ENCODE results near the gene DSN1. TPM values are rescaled to one million over a fixed set of nuclear protein-coding genes. Genes with fewer than 3 reads are reported as not detected.

The DSN1 gene
- total and polyA plus RNA-seq, 9 of the 15 experiments (the other 6 are each of a cell fraction or from before 2014, with no cell fraction given), result 23.3 to 45.3 (median 31.1) TPM

DNA sequence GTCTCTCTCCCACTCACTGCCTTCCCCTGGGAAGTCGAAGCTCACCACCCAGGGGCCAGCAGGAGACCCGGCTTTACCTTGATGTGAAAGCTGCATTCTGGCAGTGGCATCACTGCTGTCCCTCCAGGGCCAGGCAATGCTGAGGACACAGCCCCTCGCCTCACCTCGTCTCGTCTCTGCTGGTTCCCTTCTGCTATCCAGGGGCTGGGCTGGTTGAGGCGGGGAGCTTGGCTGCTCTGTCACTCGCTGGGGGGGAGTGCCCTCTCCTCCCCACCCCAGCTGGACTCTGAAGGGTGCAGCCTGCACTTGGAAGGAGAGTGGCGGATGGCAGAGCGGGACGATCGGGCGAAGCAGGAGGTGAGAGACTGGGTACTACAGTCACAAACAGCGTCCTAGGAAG, 12.7 kb upstream of the DSN1 start:
- BruUV-seq (replicated peaks), result no TSS peak
- no peak for DNase-seq (ENCODE audit: extremely low read depth in 1 of 4, low spot score in 3 of 4)
- ChIA-PET POLR2A (interaction anchor here (0.7 to 1.0 kb wide), 4 partner anchors 8 to 1733 kb away, joined by 3 to 6 read pairs (median 4); partner anchors contain the start of gene DSN1), CTCF (ENCODE audit: low intra/inter-chr PET ratio) (interaction anchor here (0.6 kb wide), 1 partner anchor 40 kb away, joined by 3 read pairs; the partner anchor contains the start of gene NDRG3)
- H3K9ac ChIP-seq (ENCODE audit: insufficient read depth in 1 of 2, low read depth in 2 of 2, low read length in 2 of 2), result no peak overlapping the region; a peak in 1 of 4 replicates
- no peaks in the 10 kb centered on the region for H3K9me1 ChIP-seq (ENCODE audit: control insufficient read depth, insufficient read depth, low read length)
- H3K9me3 ChIP-seq (replicated peaks; ENCODE audit: control insufficient read depth, insufficient read depth, low read depth, low read length), result no peaks in the 10 kb centered on the region
- no peaks in the 10 kb centered on the region for H3K27me3 ChIP-seq (ENCODE audit: control insufficient read depth in 2 of 2, insufficient read depth in 2 of 2, low read length in 2 of 2)
- no peak for FAIRE-seq
- peaks cover 55% of the 10 kb centered on the region; the same call in 2 of the 3 replicates for H3K36me3 ChIP-seq (ENCODE audit: control insufficient read depth, insufficient read depth, low read length)
- no peak overlapping the region for H2AFZ ChIP-seq (ENCODE audit: low read depth, low read length)
- intact Hi-C loops (cut with micrococcal nuclease), result no loop called here
- no peak overlapping the region for H3K27ac ChIP-seq (ENCODE audit: extremely low read depth, low read depth, low read length)
- no peaks in the 10 kb centered on the region for H4K20me1 ChIP-seq (replicated peaks; ENCODE audit: control insufficient read depth, insufficient read depth, low read length)
- no peak for ATAC-seq
- in situ Hi-C loops (cut with MboI), result no loop called here
- 91% methylated on average over 8 of the region's 13 CpGs for WGBS (ENCODE audit: insufficient coverage, low coverage, missing lambda C conversion rate)
- H3K4me2 ChIP-seq (ENCODE audit: insufficient read depth, low read length), result no peak overlapping the region
- H3K4me3 ChIP-seq, result no peak overlapping the region
- no peaks in the 10 kb centered on the region for H3K79me2 ChIP-seq (ENCODE audit: control insufficient read depth, insufficient read depth, low read length)
- H3K4me1 ChIP-seq (replicated peaks in 1 of 2; ENCODE audit: control insufficient read depth in 2 of 2, insufficient read depth in 2 of 2, low read length in 2 of 2), result peaks cover 0 to 3% of the 10 kb centered on the region in 2 experiments; a peak in 1 of 5 replicates
- no peak for TF ChIP-seq SNRNP70 (optimal IDR thresholded peaks at IDR 0.05; ENCODE audit: low read depth, low read length)
- TF ChIP-seq, protein P1, sequence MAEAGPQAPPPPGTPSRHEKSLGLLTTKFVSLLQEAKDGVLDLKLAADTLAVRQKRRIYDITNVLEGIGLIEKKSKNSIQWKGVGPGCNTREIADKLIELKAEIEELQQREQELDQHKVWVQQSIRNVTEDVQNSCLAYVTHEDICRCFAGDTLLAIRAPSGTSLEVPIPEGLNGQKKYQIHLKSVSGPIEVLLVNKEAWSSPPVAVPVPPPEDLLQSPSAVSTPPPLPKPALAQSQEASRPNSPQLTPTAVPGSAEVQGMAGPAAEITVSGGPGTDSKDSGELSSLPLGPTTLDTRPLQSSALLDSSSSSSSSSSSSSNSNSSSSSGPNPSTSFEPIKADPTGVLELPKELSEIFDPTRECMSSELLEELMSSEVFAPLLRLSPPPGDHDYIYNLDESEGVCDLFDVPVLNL (CRISPR knock-in tag; IDR thresholded peaks at IDR 0.05; ENCODE audit: low read depth), result no peak
- no peak for TF ChIP-seq CHD2 (IDR thresholded peaks at IDR 0.05; ENCODE audit: low read depth, low read length)
- no peak for TF ChIP-seq PHTF2 (CRISPR knock-in tag; IDR thresholded peaks at IDR 0.05)
- TF ChIP-seq NR2C2 (CRISPR knock-in tag; IDR thresholded peaks at IDR 0.05), result no peak
- no peak for TF ChIP-seq NR2C2 (tag; IDR thresholded peaks at IDR 0.05)
- no peak for TF ChIP-seq ZBTB5 (IDR thresholded peaks at IDR 0.05)
- no peak for TF ChIP-seq ZNF133 (CRISPR knock-in tag; IDR thresholded peaks at IDR 0.05)
- no peak for TF ChIP-seq ZNF316 (IDR thresholded peaks at IDR 0.05)
- TF ChIP-seq CEBPG (CRISPR knock-in tag; IDR thresholded peaks at IDR 0.05), result no peak
- TF ChIP-seq CEBPG (tag; conservative IDR thresholded peaks at IDR 0.05 in 1 of 2, IDR thresholded peaks at IDR 0.05 in 1 of 2), result no peak
- no peak for TF ChIP-seq RBFOX2 (IDR thresholded peaks at IDR 0.05; ENCODE audit: low read depth, low read length)
- no peak for TF ChIP-seq ZNF175 (CRISPR knock-in tag; IDR thresholded peaks at IDR 0.05; ENCODE audit: low read depth)
- no peak for TF ChIP-seq MAZ (CRISPR knock-in tag; conservative IDR thresholded peaks at IDR 0.05 in 1 of 2, IDR thresholded peaks at IDR 0.05 in 1 of 2)
- no peak for TF ChIP-seq ZNF146 (CRISPR knock-in tag; IDR thresholded peaks at IDR 0.05; ENCODE audit: unreplicated experiment)
- no peak for TF ChIP-seq FOSL1 (tag; conservative IDR thresholded peaks at IDR 0.05)
- TF ChIP-seq TSHZ1 (CRISPR knock-in tag; IDR thresholded peaks at IDR 0.05), result no peak

Measured in K562 (cell line).